Measurements from ENCODE around the gene PEAK3.

Gene PEAK3

GRCh38 chr19:2249880-2250765 lies 31.9 kb downstream of the PEAK3 start:
- DNase-seq (ENCODE audit: low read depth in 2 of 2), result no peak

GRCh38 chr19:2249010-2249866 lies 32.7 kb downstream of the PEAK3 start, which contains the start of gene AMH:
Gene AMH (plus strand): TSS chr19:2249323. CDS start chr19:2249333, 10 bp downstream.
- DNase-seq (ENCODE audit: low read depth in 2 of 2), result no peak

- DNase-seq (ENCODE audit: low read depth in 2 of 2), result no peak
Measured at GRCh38 chr19:2248136-2249009, 33.6 kb downstream of the PEAK3 start.

GRCh38 chr19:2247433-2248101 lies 34.4 kb downstream of the PEAK3 start:
- no peak for DNase-seq (ENCODE audit: low read depth in 2 of 2)

GRCh38 chr19:2246801-2247361 lies 35.1 kb downstream of the PEAK3 start:
- DNase-seq (ENCODE audit: low read depth in 2 of 2), result no peak

GRCh38 chr19:2246014-2246620 lies 35.9 kb downstream of the PEAK3 start:
- no peak for DNase-seq (ENCODE audit: low read depth in 2 of 2)

- no peak for DNase-seq (ENCODE audit: low read depth in 2 of 2)
Measured at GRCh38 chr19:2245273-2245672, 36.7 kb downstream of the PEAK3 start.

- no peak for DNase-seq (ENCODE audit: low read depth in 2 of 2)
Measured at GRCh38 chr19:2244486-2244885, 37.5 kb downstream of the PEAK3 start.

GRCh38 chr19:2244125-2244411 lies 37.9 kb downstream of the PEAK3 start:
- DNase-seq (ENCODE audit: low read depth in 2 of 2), result no peak

GRCh38 chr19:2243274-2244124 lies 38.5 kb downstream of the PEAK3 start:
- DNase-seq (ENCODE audit: low read depth in 2 of 2), result no peak

- no peak for DNase-seq (ENCODE audit: low read depth in 2 of 2)
Measured at GRCh38 chr19:2242816-2243215, 39.2 kb downstream of the PEAK3 start.

GRCh38 chr19:2242092-2242537 lies 39.9 kb downstream of the PEAK3 start:
- no peak for DNase-seq (ENCODE audit: low read depth in 2 of 2)

GRCh38 chr19:2240881-2241760 lies 40.9 kb downstream of the PEAK3 start:
- no peak for DNase-seq (ENCODE audit: low read depth in 2 of 2)

- DNase-seq (ENCODE audit: low read depth in 2 of 2), result no peak
Measured at GRCh38 chr19:2239771-2240770, 41.9 kb downstream of the PEAK3 start.

- DNase-seq (ENCODE audit: low read depth in 2 of 2), result no peak
Measured at GRCh38 chr19:2239173-2239572, 42.8 kb downstream of the PEAK3 start.

- DNase-seq (ENCODE audit: low read depth in 2 of 2), result no peak
Measured at GRCh38 chr19:2237869-2238153, 44.2 kb downstream of the PEAK3 start.

- no peak for DNase-seq (ENCODE audit: low read depth in 2 of 2)
Measured at GRCh38 chr19:2237051-2237868, 44.7 kb downstream of the PEAK3 start.

All from stimulated activated CD4-positive, alpha-beta T cell treated with anti-CD3 and anti-CD28 coated beads, Interleukin-4, amount 100 ng/mL, for 48 hours (primary cell).